Measurements from ENCODE around the gene CACNB1.

CACNB1 gene

GRCh38 chr17:39200070-39200879 lies 2.8 kb upstream of the CACNB1 start, which contains the start of gene RPL19:
Gene RPL19, plus strand, starts transcription at chr17:39200283. Its CDS starts 62 bp downstream, at chr17:39200345.
- DNase-seq: peak; percentile 78 to 83

- peak; percentile 88 to 90 for DNase-seq
Observed at GRCh38 chr17:39199820-39200069, 2.3 kb upstream of the CACNB1 start.

- DNase-seq: no peak
Observed at GRCh38 chr17:39198186-39198566, 707 bp upstream of the CACNB1 start.

- DNase-seq: no peak
Observed at GRCh38 chr17:39196808-39197291, 619 bp downstream of the CACNB1 start.

GRCh38 chr17:39196241-39196807 lies 1.1 kb downstream of the CACNB1 start:
- DNase-seq: no peak

GRCh38 chr17:39195568-39196160 lies 1.8 kb downstream of the CACNB1 start:
- DNase-seq: no peak

- no peak for DNase-seq
Observed at GRCh38 chr17:39194985-39195524, 2.4 kb downstream of the CACNB1 start.

GRCh38 chr17:39194089-39194984 lies 3.1 kb downstream of the CACNB1 start:
- DNase-seq: no peak

GRCh38 chr17:39193346-39193745 lies 4.1 kb downstream of the CACNB1 start:
- no peak for DNase-seq

GRCh38 chr17:39192901-39193300 lies 4.6 kb downstream of the CACNB1 start:
- no peak for DNase-seq

- no peak for DNase-seq
Observed at GRCh38 chr17:39191750-39192510, 5.5 kb downstream of the CACNB1 start.

GRCh38 chr17:39187152-39187830 lies 10.2 kb downstream of the CACNB1 start:
- no peak for DNase-seq

- no peak for DNase-seq
Observed at GRCh38 chr17:39186481-39187002, 10.9 kb downstream of the CACNB1 start.

GRCh38 chr17:39183720-39184119 lies 13.7 kb downstream of the CACNB1 start:
- no peak for DNase-seq

- no peak for DNase-seq
Observed at GRCh38 chr17:39183045-39183444, 14.4 kb downstream of the CACNB1 start.

GRCh38 chr17:39181303-39181702 lies 16.2 kb downstream of the CACNB1 start:
- DNase-seq: no peak

GRCh38 chr17:39178536-39178935 lies 18.9 kb downstream of the CACNB1 start:
- DNase-seq: no peak

- DNase-seq: peak in 1 of 2 experiments; percentile 25
Observed at GRCh38 chr17:39177256-39177655, 20.2 kb downstream of the CACNB1 start.

- DNase-seq: no peak
Observed at GRCh38 chr17:39175695-39176093, 21.8 kb downstream of the CACNB1 start.

GRCh38 chr17:39174920-39175694 lies 22.4 kb downstream of the CACNB1 start:
- DNase-seq: peak; percentile 76 to 82
